ENCODE measurements around the gene DDIT3. TPM values are rescaled to one million over a fixed set of nuclear protein-coding genes. Genes with fewer than 3 reads are reported as not detected.

The DDIT3 gene
- total and polyA plus RNA-seq, 2 of the 13 experiments (the other 11 are each of a cell fraction or from before 2014, with no cell fraction given): 27.5 to 48.7 TPM

GRCh38 chr12:57520053-57520818, at the start of gene DDIT3 (continued):
- TF ChIP-seq IRF9 (CRISPR knock-in tag; IDR thresholded peaks at IDR 0.05; ENCODE audit: borderline replicate concordance) (peak; percentile 77; the same call in 1 of the 2 replicates), TEAD3 (CRISPR knock-in tag; optimal IDR thresholded peaks at IDR 0.05; ENCODE audit: borderline replicate concordance) (no peak), CTCF (CRISPR knock-in tag; IDR thresholded peaks at IDR 0.05) (peak; percentile 30; the same call in 1 of the 2 replicates), RAD51 (IDR thresholded peaks at IDR 0.05; ENCODE audit: borderline replicate concordance) (0 out of 2 replicates have a peak, but pooled peaks have one; percentile 11), SOX6 (IDR thresholded peaks at IDR 0.05) (no peak), SOX6 (CRISPR knock-in tag; IDR thresholded peaks at IDR 0.05) (peak; percentile 44; the same call in 1 of the 2 replicates), KMT2B (CRISPR knock-in tag; IDR thresholded peaks at IDR 0.05) (no peak), ZNF562 (CRISPR knock-in tag; IDR thresholded peaks at IDR 0.05; ENCODE audit: borderline replicate concordance) (no peak), ZNF777 (CRISPR knock-in tag; IDR thresholded peaks at IDR 0.05) (no peak), KDM5A (IDR thresholded peaks at IDR 0.05; ENCODE audit: borderline replicate concordance, low read length) (0 out of 2 replicates have a peak, but pooled peaks have one; percentile 44), CEBPG (CRISPR knock-in tag; IDR thresholded peaks at IDR 0.05) (no peak), ZNF264 (CRISPR knock-in tag; IDR thresholded peaks at IDR 0.05) (peak; percentile 79), BHLHE40 (IDR thresholded peaks at IDR 0.05; ENCODE audit: low read length) (peak; percentile 62), ZSCAN31 (CRISPR knock-in tag; IDR thresholded peaks at IDR 0.05; ENCODE audit: low read depth) (peak; percentile 43; the same call in 1 of the 2 replicates), CREB3 (CRISPR knock-in tag; IDR thresholded peaks at IDR 0.05) (no peak), IKZF5 (CRISPR knock-in tag; IDR thresholded peaks at IDR 0.05) (peak; percentile 37; the same call in 1 of the 2 replicates), NR2F1 (CRISPR knock-in tag; IDR thresholded peaks at IDR 0.05) (peak in 1 of 2 experiments; percentile 86; a peak in 2 of 4 replicates), ATF4 (CRISPR knock-in tag; IDR thresholded peaks at IDR 0.05) (peak in 1 of 2 experiments; percentile 91; a peak in 1 of 4 replicates), POLR2G (IDR thresholded peaks at IDR 0.05; ENCODE audit: low read depth, low read length) (peak; percentile 100), ZNF317 (CRISPR knock-in tag; IDR thresholded peaks at IDR 0.05) (peak; percentile 22; the same call in 1 of the 2 replicates)

Data from HepG2 (cell line).